Mesodermal cell (in vitro differentiated cells): ENCODE data around the gene COL13A1.

Source experiments
- H3K27ac ChIP-seq: 2 replicates; pipeline ENCODE4 v1.7.0; 2013; ENCODE audit warnings: mild to moderate bottlenecking, low read depth, low read length, moderate library complexity; ENCODE audit not compliant: severe bottlenecking
- H3K36me3 ChIP-seq: 2 replicates; pipeline ENCODE4 v1.7.1; 2013; ENCODE audit warnings: mild to moderate bottlenecking, low read length, moderate library complexity; ENCODE audit not compliant: control insufficient read depth, insufficient read depth
- H3K4me1 ChIP-seq: one replicate; pipeline ENCODE4 v1.7.1; 2013; ENCODE audit warnings: mild to moderate bottlenecking, low read length; ENCODE audit not compliant: insufficient read depth, control insufficient read depth, poor library complexity, severe bottlenecking
- H3K4me3 ChIP-seq: 2 replicates; pipeline ENCODE4 v1.7.0; 2013; ENCODE audit warnings: low read length, control low read depth, mild to moderate bottlenecking; ENCODE audit not compliant: insufficient read depth, poor library complexity, severe bottlenecking; ENCODE audit errors: extremely low read depth
- H3K9me3 ChIP-seq: 2 replicates; pipeline ENCODE4 v1.7.1; 2013; ENCODE audit warnings: mild to moderate bottlenecking, low read length, moderate library complexity; ENCODE audit not compliant: control insufficient read depth
- WGBS, 2 experiments: methylation state at CpG; one replicate each; pipeline ENCODE4 v1.1.5; 2013; ENCODE audit warnings: missing lambda C conversion rate in 2 of 2; ENCODE audit not compliant: insufficient coverage in 2 of 2; 5-methylcytosine and 5-hydroxymethylcytosine counted together

Gene COL13A1

GRCh38 chr10:69897432-69897831 lies 95.7 kb downstream of the COL13A1 start:
- H3K4me1 ChIP-seq = peaks cover 31% of the 10 kb centered on the region
- WGBS, 2 experiments = 93 to 94% methylated on average over 8 of the region's 9 CpGs
- H3K27ac ChIP-seq = no peak overlapping the region
- no peak overlapping the region for H3K4me3 ChIP-seq
- H3K36me3 ChIP-seq = no peaks in the 10 kb centered on the region
- H3K9me3 ChIP-seq = no peaks in the 10 kb centered on the region

DNA sequence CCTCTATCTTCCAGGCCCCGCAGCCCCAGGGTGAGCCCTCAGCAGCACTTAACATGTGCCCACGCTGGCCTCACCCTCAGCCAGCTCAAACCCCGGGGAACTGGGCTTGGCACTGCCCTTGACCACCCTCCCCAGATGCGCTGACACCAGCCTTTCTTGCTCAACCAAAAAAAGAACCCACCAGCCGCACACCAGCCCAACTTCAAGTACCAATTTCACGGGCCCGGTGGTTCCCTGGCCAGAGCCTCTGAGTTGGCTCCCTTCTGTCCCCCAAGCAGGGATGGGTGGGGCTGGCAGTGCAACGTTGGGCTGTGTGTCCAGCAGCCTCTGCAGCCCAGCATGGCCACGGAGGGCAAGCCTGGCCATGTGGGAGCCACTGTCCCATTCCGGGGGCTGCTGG lies 96.3 kb downstream of the COL13A1 start:
- Histone ChIP-seq H3K4me3 (no peak overlapping the region), H3K36me3 (no peaks in the 10 kb centered on the region), H3K4me1 (peaks cover 31% of the 10 kb centered on the region), H3K27ac (no peak overlapping the region), H3K9me3 (no peaks in the 10 kb centered on the region)
- 93 to 95% methylated on average over 7 to 8 of the region's 10 CpGs for WGBS, 2 experiments

DNA sequence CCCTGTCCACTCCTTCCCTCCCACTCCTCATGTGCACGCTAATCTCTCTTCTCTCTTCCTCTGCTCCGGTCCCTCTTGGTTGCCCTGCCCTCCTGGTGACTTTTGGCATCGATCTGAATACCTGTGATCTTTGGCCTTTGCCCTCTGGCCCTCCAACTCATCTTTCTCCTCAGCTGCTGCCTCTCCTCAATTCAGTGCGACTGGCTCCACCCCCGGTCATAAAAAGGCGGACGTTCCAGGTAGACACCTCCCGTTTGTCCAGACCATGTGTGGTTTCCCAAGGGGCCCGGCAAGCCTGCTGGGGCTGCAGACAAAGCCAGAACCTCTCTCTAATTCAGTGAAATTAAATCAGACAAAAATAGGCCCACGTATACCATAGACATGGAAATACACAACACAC lies 96.8 kb downstream of the COL13A1 start:
- H3K9me3 ChIP-seq = no peaks in the 10 kb centered on the region
- no peaks in the 10 kb centered on the region for H3K36me3 ChIP-seq
- no peak overlapping the region for H3K27ac ChIP-seq
- H3K4me1 ChIP-seq = peaks cover 31% of the 10 kb centered on the region
- no peak overlapping the region for H3K4me3 ChIP-seq
- 82 to 83% methylated on average over 9 to 10 of the region's 10 CpGs for WGBS, 2 experiments

DNA sequence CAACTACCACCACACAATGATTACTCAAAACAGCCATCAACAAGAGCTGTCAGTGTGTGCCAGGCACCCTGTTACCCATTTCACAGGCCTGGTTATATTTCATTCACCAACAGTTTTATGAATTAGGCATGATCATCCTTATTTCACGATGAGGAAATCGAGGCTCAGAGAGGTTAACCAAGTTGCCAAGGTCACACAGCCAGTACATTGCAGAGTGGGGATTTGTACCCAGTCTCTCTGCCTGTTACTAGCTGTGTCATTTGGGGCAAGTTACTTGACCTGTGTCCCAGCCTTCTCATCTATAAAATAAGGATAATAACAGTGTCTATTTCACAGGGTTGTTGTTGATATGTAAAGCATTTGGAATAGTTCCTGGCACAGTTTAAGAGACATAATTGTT lies 97.2 kb downstream of the COL13A1 start:
- 100% methylated on average over 2 of the region's 2 CpGs for WGBS, 2 experiments
- Histone ChIP-seq H3K27ac (no peak overlapping the region), H3K36me3 (no peaks in the 10 kb centered on the region), H3K9me3 (no peaks in the 10 kb centered on the region), H3K4me3 (no peak overlapping the region), H3K4me1 (peaks cover 31% of the 10 kb centered on the region)

GRCh38 chr10:69899727-69900595 lies 98.3 kb downstream of the COL13A1 start:
- H3K4me3 ChIP-seq = no peak overlapping the region
- H3K27ac ChIP-seq = no peak overlapping the region
- H3K9me3 ChIP-seq = no peaks in the 10 kb centered on the region
- peaks cover 31% of the 10 kb centered on the region for H3K4me1 ChIP-seq
- WGBS, 2 experiments = 82 to 84% methylated on average over 11 to 12 of the region's 12 CpGs
- no peaks in the 10 kb centered on the region for H3K36me3 ChIP-seq

DNA sequence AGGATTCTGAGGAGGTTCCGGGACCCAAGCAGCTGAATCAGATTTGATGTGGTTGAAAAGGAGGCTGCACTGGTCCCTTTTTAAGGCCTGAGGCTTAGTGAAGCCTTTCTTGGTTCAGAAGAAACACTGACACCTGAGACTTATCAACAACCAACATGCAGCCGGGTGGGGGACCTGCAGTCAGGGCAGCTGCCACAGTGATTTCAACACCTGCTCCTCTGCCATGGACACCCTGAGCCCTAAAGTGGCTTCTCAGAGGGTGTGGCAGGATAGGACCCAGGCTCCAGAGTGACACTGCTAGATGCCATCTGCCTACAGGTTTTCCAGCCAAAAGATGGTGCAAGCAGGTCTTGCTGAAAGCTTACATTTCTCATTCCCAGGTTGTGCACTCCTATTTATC lies 99.3 kb downstream of the COL13A1 start:
- Histone ChIP-seq H3K4me3 (no peak overlapping the region), H3K27ac (no peak overlapping the region), H3K36me3 (no peaks in the 10 kb centered on the region), H3K9me3 (no peaks in the 10 kb centered on the region), H3K4me1 (peaks cover 29% of the 10 kb centered on the region)
- WGBS, 2 experiments = 88 to 100% methylated on average over 1 of the region's 2 CpGs

DNA sequence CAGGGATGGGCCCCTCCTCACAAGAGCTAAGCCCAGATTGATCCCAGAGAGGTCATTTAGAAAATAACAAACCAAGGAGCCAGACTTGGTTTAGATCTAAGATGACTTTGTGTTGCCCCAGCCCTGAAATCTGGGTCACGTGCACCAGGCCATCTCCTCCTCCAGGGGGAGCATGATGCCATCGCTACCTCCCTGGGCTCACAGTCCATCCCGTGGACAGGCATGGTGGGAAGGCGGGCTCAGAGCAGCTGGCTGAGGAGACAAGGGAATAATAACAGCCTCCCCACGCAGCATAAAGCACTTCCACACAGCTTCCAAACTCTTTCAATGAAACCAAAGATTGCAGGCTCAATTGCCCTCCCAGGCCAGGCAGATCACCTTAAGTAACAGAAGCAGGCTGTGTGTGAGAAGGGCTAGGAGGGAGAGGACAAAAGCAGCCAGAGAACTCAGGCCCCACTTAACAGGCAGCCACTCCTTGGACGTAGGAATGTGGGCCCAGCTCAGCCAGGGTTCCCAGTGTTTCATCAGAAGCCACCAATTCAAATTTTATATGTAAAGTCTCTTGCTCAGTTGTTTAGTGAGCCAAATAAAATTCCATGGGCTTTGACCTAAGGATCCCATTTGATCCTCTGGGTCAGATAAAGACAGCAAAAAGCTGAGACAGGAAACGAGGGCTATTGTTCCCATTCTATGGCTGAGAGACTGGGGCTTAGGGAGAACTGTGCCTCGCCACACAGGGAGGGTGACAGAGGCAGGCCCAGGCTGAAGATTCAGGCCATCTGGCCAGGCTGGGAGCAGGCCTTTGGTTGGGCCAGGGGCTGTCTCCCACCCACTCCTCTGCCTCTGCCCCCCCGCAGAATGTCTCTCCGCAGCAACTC lies 100.2 kb downstream of the COL13A1 start:
- Histone ChIP-seq H3K36me3 (no peaks in the 10 kb centered on the region), H3K9me3 (no peaks in the 10 kb centered on the region), H3K4me3 (no peak overlapping the region), H3K4me1 (peaks cover 20% of the 10 kb centered on the region), H3K27ac (peak overlapping the region; percentile 16)
- 39 to 67% methylated on average over 6 to 8 of the region's 10 CpGs for WGBS, 2 experiments

GRCh38 chr10:69902835-69903535 lies 101.3 kb downstream of the COL13A1 start:
- H3K27ac ChIP-seq = no peak overlapping the region
- peaks cover 16% of the 10 kb centered on the region for H3K4me1 ChIP-seq
- H3K36me3 ChIP-seq = no peaks in the 10 kb centered on the region
- H3K4me3 ChIP-seq = no peak overlapping the region
- no peaks in the 10 kb centered on the region for H3K9me3 ChIP-seq
- 82% methylated on average over 7 of the region's 7 CpGs for WGBS, 2 experiments

- 84 to 94% methylated on average over 5 of the region's 5 CpGs for WGBS, 2 experiments
Measured at GRCh38 chr10:69904533-69904932, 102.8 kb downstream of the COL13A1 start.

GRCh38 chr10:69906425-69906824 lies 104.7 kb downstream of the COL13A1 start:
- no peaks in the 10 kb centered on the region for H3K36me3 ChIP-seq
- 87 to 100% methylated on average over 1 to 3 of the region's 4 CpGs for WGBS, 2 experiments
- peaks cover 7% of the 10 kb centered on the region for H3K4me1 ChIP-seq
- no peak overlapping the region for H3K4me3 ChIP-seq
- H3K9me3 ChIP-seq = no peaks in the 10 kb centered on the region
- H3K27ac ChIP-seq = no peak overlapping the region

More at GRCh38 chr10:69904533-69904932, 102.8 kb downstream of the COL13A1 start:
- no peak overlapping the region for H3K27ac ChIP-seq
- H3K4me3 ChIP-seq = no peak overlapping the region
- no peaks in the 10 kb centered on the region for H3K36me3 ChIP-seq
- no peaks in the 10 kb centered on the region for H3K9me3 ChIP-seq
- peaks cover 15% of the 10 kb centered on the region for H3K4me1 ChIP-seq
